Endothelial cell of coronary artery (primary cell): ENCODE data around the gene SSR1. TPM values are rescaled to one million over a fixed set of nuclear protein-coding genes. Genes with fewer than 3 reads are reported as not detected.

Experiments
- total RNA-seq: library from RNA; depleted of rRNA; stranded (reverse); fragments of >200 nt; gene quantifications from 2 replicates; pipeline ENCODE4 v1.2.3, GENCODE V29; 2014

Gene SSR1
- total RNA-seq = 76.2 and 76.3 TPM in 2 replicates

DNA sequence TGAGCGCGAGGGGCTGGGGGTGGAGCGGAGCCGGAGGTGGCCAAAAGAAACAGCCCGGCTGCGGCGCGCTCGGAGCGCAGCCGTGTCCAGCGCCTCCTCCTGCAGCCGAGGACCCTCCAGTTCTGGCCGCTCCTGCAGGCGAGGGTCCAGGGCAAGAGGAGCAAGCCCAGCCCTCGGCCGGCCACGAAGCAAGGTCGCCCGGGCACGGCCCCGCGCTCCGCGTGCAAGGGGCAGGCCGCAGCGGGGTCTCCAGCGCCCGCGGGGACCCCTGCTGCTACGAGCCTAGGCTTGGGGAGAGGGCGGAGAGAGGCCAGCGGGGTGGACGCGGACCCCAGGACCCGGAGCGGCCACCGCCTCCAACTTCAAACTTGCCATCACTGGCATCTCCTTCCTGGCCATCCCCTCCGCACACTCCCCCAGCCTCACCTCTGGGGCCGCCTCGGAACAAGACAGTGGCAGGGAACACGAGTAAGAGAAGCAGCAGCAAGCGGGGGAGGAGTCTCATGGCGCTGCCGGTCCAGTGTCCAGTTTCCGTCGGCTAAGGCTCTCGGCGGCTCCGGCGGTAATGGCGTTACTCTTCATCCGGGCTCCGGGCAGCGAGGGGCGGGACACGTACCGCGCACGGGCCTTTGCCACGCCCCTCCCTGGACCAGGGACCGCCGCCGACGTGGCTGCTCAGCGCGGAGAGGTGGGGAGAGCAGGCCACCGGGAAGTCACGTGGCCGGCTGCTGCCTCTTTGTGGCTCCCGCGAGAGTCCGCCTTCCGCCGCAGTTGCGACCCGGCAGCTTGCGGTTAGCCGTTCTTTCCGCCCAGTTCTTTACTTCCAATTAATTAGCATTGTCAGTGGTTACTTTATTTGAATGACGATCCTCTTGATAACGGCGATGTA, at the start of gene SSR1:
TSS of gene SSR1 (minus strand) at position 584 of the 889 bp plus-strand sequence. CDS start at position 505, 79 bp downstream.

Other genes with a start within 250 kb of the SSR1 start
- gene RREB1, start 205.2 kb downstream of the SSR1 start, total RNA-seq = 11.0 and 17.4 TPM in 2 replicates
- 0.09 and 0.19 TPM in 2 replicates for gene CAGE1, start 76.5 kb upstream of the SSR1 start, total RNA-seq
- gene RIOK1, start 76.6 kb upstream of the SSR1 start, total RNA-seq = 28.4 and 32.0 TPM in 2 replicates
- under 0.01 and 10.5 TPM in 2 replicates for gene DSP, start 228.5 kb upstream of the SSR1 start, total RNA-seq